Mesothelial cell of epicardium (in vitro differentiated cells): Measurements from ENCODE around the gene CHCHD10. TPM values are rescaled to one million over a fixed set of nuclear protein-coding genes. Genes with fewer than 3 reads are reported as not detected.

Experiments
- DNase-seq, 2 experiments: peaks; one replicate each; pipeline ENCODE4 v3.0.0; 2021; ENCODE audit warnings: low spot score in 2 of 2; ENCODE audit not compliant: unreplicated experiment in 2 of 2
- H3K27ac Mint-ChIP-seq: 2 replicates; pipeline ENCODE4 v1.8.0; 2021; ENCODE audit warnings: mixed read lengths
- H3K27me3 Mint-ChIP-seq: 2 replicates; pipeline ENCODE4 v1.8.0; 2021; ENCODE audit warnings: low read depth, mixed read lengths
- H3K36me3 Mint-ChIP-seq: 2 replicates; pipeline ENCODE4 v1.8.0; 2021; ENCODE audit warnings: mixed read lengths
- H3K4me1 Mint-ChIP-seq: 2 replicates; pipeline ENCODE4 v1.8.0; 2021; ENCODE audit warnings: mixed read lengths
- H3K4me3 Mint-ChIP-seq: 2 replicates; pipeline ENCODE4 v1.8.0; 2021; ENCODE audit warnings: mild to moderate bottlenecking, moderate library complexity, mixed read lengths
- H3K9me3 Mint-ChIP-seq: 2 replicates; pipeline ENCODE4 v1.8.0; 2021; ENCODE audit warnings: mixed read lengths
- total RNA-seq: library from RNA; stranded (reverse); gene quantifications from 3 replicates; pipeline ENCODE4 v1.2.1, GENCODE V29; 2021
- TF ChIP-seq, protein P1 (sequence below): fragments of 200-600 bp; sonication (generic); IDR thresholded peaks from one replicate; pipeline ENCODE4 v1.5.0; 2021; ENCODE audit warnings: antibody characterized with exemption; ENCODE audit not compliant: unreplicated experiment

The CHCHD10 gene
- total RNA-seq, 1 donor from 2014 or later, result 61.8 TPM

DNA sequence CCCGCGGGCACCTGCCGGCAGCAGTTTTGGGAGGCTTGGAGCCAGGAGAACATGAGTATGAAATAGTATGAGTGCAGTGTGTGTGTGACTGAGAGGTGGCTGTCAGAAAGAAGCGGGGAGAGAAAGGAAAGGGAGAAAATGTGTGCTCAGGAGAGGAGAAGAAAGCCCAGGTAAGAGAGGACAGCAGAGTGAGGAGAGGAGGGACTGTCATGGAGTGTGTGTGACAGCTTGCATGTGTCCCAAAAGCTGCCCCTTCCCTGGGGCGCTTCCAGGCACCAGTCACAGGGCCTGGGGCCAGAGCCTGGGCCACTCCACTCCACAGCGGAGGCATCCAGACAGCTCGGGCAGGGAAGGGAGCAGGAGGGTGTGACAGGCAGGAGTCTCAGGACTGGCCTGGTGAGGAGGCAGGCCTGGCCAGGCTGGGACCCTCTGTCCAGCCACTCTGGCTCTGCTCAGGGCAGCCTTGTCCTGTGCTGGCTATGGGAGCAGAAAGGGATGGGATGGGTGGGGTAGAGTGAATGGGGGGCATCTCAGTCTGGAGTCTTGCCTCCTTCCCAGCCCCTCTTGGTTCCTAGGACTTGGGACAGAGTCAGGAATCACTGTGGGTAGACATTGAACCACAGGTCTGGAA is 5.8 kb upstream of the CHCHD10 start:
- no peaks in the 10 kb centered on the region for H3K27me3 Mint-ChIP-seq
- TF ChIP-seq, protein P1, sequence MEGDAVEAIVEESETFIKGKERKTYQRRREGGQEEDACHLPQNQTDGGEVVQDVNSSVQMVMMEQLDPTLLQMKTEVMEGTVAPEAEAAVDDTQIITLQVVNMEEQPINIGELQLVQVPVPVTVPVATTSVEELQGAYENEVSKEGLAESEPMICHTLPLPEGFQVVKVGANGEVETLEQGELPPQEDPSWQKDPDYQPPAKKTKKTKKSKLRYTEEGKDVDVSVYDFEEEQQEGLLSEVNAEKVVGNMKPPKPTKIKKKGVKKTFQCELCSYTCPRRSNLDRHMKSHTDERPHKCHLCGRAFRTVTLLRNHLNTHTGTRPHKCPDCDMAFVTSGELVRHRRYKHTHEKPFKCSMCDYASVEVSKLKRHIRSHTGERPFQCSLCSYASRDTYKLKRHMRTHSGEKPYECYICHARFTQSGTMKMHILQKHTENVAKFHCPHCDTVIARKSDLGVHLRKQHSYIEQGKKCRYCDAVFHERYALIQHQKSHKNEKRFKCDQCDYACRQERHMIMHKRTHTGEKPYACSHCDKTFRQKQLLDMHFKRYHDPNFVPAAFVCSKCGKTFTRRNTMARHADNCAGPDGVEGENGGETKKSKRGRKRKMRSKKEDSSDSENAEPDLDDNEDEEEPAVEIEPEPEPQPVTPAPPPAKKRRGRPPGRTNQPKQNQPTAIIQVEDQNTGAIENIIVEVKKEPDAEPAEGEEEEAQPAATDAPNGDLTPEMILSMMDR, result no peak
- peak overlapping the region; percentile 73 for H3K4me3 Mint-ChIP-seq
- no peaks in the 10 kb centered on the region for H3K36me3 Mint-ChIP-seq
- H3K4me1 Mint-ChIP-seq, result peaks cover 49% of the 10 kb centered on the region
- peak overlapping the region; percentile 54 for H3K27ac Mint-ChIP-seq
- DNase-seq, result no peak
- H3K9me3 Mint-ChIP-seq, result no peaks in the 10 kb centered on the region

DNA sequence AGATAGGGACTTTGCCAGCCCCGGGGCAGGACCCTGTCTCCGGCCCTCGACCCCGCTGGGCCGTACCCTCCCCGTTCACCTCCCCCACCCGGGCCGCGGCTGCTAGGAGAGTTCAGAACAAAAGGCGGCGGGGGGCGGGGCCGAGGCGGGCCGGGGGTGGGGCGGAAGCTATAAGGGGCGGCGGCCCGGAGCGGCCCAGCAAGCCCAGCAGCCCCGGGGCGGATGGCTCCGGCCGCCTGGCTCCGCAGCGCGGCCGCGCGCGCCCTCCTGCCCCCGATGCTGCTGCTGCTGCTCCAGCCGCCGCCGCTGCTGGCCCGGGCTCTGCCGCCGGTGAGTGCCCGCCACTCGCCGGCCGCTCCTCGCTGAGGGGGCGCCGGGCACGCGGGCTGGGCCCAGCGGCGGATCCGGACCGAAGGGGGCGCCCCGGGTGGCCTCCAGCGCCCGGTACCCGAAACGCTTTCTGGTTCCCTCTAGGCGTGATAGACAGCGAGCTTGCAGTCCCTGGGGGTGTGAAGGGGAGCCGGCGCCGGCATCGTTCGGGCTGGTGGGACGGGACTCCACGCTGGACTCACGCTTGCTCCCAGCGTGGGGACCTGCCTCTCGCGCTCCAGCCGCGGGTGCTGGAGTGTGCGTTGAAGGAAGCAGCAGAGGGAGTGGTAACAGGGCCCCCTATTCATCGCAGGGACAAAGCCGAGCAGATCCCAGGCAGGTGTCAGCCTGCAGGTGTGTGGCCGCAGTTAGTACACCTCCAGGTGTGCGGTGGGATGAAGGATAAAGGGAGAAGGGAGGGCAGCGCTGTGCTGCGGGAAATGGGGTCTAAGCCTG is 5.1 kb upstream of the CHCHD10 start, which contains the start of gene MMP11:
TSS of gene MMP11 (plus strand) at position 201 of the 825 bp plus-strand sequence. CDS start at position 223, 22 bp downstream.
- TF ChIP-seq, protein P1, result no peak
- peak within 1 kb of the TSS; percentile 73 for H3K4me3 Mint-ChIP-seq
- peak in 1 of 2 experiments; percentile 57 for DNase-seq
- peak within 1 kb of the TSS; percentile 69 for H3K27ac Mint-ChIP-seq
- H3K36me3 Mint-ChIP-seq, result no peaks in the 10 kb centered on the region
- H3K4me1 Mint-ChIP-seq, result peaks cover 49% of the 10 kb centered on the region
- H3K27me3 Mint-ChIP-seq, result no peaks in the 10 kb centered on the region
- H3K9me3 Mint-ChIP-seq, result no peaks in the 10 kb centered on the region

DNA sequence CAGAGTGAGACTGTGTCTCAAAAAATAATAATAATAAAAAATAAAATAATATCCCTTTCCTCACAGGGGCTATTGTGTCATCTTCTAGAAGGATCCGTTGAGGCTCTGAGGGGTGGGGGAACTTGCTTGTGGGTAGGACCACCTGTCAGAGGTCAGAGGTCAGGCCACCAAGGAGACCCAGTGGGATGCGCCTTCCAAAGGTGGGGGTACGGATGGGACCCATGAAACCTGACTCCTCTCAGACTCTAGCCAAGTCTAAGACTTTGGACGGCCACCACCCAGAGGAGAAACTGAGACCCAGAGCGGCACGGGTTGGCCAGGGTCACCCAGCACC is 4.5 kb upstream of the CHCHD10 start:
- H3K4me1 Mint-ChIP-seq, result peaks cover 49% of the 10 kb centered on the region
- H3K4me3 Mint-ChIP-seq, result peak overlapping the region; percentile 69
- H3K36me3 Mint-ChIP-seq, result no peaks in the 10 kb centered on the region
- no peaks in the 10 kb centered on the region for H3K27me3 Mint-ChIP-seq
- no peaks in the 10 kb centered on the region for H3K9me3 Mint-ChIP-seq
- DNase-seq, result no peak
- H3K27ac Mint-ChIP-seq, result peak overlapping the region; percentile 69
- TF ChIP-seq, protein P1, result no peak

DNA sequence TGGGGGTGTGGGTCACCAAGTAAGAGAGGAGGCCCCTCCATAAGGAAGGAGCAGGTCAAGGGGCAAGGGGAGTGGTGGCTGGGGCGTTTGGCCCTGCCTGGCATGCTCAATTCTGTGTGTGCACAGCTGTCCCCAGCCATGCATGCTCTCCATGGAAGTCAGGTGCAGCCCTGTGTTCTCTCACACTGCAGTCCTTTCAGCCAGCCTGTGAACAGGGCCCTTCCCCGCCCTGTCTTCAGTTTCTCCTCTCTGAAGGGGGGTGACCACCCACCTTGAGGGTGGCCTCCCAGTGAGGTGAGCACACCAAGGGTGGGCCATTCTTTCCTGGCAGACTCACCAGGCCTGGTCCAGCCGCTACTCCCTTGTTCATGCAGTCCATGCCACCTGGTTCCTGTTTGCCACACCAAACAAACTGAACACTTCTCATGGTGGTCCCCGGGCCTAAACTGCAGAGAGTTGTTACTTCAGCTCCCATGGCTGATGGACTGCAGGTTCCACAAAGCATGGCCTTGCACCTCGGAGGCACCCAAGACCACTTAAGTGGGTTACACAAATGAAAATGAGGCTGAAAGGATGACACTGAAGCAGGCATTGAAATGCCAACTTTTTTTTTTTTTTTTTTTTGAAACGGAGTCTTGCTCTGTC is 1.7 kb upstream of the CHCHD10 start:
- peaks cover 3% of the 10 kb centered on the region for H3K36me3 Mint-ChIP-seq
- no peak for DNase-seq
- H3K9me3 Mint-ChIP-seq, result no peaks in the 10 kb centered on the region
- H3K4me1 Mint-ChIP-seq, result peaks cover 31% of the 10 kb centered on the region
- H3K27ac Mint-ChIP-seq, result peak overlapping the region; percentile 12
- no peaks in the 10 kb centered on the region for H3K27me3 Mint-ChIP-seq
- TF ChIP-seq, protein P1, result no peak
- peak overlapping the region; percentile 26 for H3K4me3 Mint-ChIP-seq

DNA sequence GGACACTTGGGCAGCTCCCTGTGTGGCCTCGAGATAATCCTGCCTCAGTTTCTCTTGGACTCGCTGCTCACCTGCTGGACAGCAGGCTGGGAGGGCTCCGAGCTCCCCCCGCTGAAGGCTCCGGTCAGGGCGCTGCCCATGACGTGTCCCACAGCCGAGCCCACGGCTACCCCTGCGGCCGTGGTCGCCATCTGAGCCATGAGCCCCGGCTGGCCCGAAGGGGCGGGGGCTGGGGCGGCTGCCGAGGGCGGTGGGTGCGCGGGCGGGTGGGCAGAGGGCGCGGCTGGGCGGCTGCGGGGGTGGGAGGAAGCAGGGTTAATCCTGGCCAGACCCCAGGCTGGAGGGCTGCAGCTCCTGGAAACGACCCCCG is 484 bp downstream of the CHCHD10 start:
- Mint-ChIP-seq H3K4me1 (peaks cover 28% of the 10 kb centered on the region), H3K27me3 (no peaks in the 10 kb centered on the region), H3K4me3 (peak overlapping the region; percentile 86), H3K36me3 (peaks cover 3% of the 10 kb centered on the region), H3K9me3 (no peaks in the 10 kb centered on the region), H3K27ac (no peak overlapping the region)
- TF ChIP-seq, protein P1, result no peak
- DNase-seq, result no peak
